ENCODE data around the gene ENAH. TPM values are rescaled to one million over a fixed set of nuclear protein-coding genes. Genes with fewer than 3 reads are reported as not detected.

Gene ENAH
- polyA plus RNA-seq, 1 of the 3 experiments (the other 2 are of a cell fraction) = 48.9 TPM

GRCh38 chr1:225670806-225671733 lies 18.1 kb upstream of the ENAH start:
- Histone ChIP-seq H3K4me1 (ENCODE audit: control insufficient read depth in 1 of 2, insufficient read depth in 2 of 2, low read depth in 1 of 2, low read length in 1 of 2) (peaks cover 0 to 2% of the 10 kb centered on the region in 2 experiments; a peak in 1 of 4 replicates), H3K4me2 (no peak overlapping the region), H3K9me3 (no peaks in the 10 kb centered on the region), H3K27ac (ENCODE audit: low read depth in 2 of 2, low read length in 1 of 2) (no peak overlapping the region), H4K20me1 (ENCODE audit: insufficient read depth) (no peaks in the 10 kb centered on the region), H3K9ac (no peak overlapping the region), H2AFZ (ENCODE audit: low read depth) (no peak overlapping the region), H3K27me3 (ENCODE audit: insufficient read depth) (no peaks in the 10 kb centered on the region), H3K36me3 (replicated peaks in 1 of 2; ENCODE audit: control insufficient read depth in 1 of 2, insufficient read depth in 2 of 2, low read length in 1 of 2) (no peaks in the 10 kb centered on the region), H3K9me2 (no peaks in the 10 kb centered on the region), H3K79me2 (ENCODE audit: insufficient read depth) (no peaks in the 10 kb centered on the region), H3F3A (replicated peaks; ENCODE audit: insufficient read depth) (no peaks in the 10 kb centered on the region), H3K4me3 (ENCODE audit: low read depth in 2 of 2, low read length in 1 of 2) (no peak overlapping the region)
- WGBS (ENCODE audit: low lambda C conversion rate) = 88% methylated on average over 4 of the region's 4 CpGs
- DNase-seq = no peak
- POLR2A ChIA-PET = no interaction called here
- CTCF ChIA-PET = interaction anchor here (1.1 to 1.6 kb wide), 2 partner anchors 18 to 106 kb away, joined by 3 to 4 read pairs; partner anchors contain the start of genes ENAH and SRP9
- no peak for TF ChIP-seq TEAD4 (IDR thresholded peaks at IDR 0.05; ENCODE audit: borderline replicate concordance, insufficient read depth)
- TF ChIP-seq IRF3 (IDR thresholded peaks at IDR 0.05; ENCODE audit: low read depth, low read length) = no peak
- no peak for TF ChIP-seq YY1 (IDR thresholded peaks at IDR 0.05; ENCODE audit: low read depth)
- no peak for TF ChIP-seq RAD21 (IDR thresholded peaks at IDR 0.05; ENCODE audit: low read length)
- no peak for TF ChIP-seq EZH2phosphoT487 (IDR thresholded peaks at IDR 0.05; ENCODE audit: borderline replicate concordance, low read depth)
- TF ChIP-seq NFIC (IDR thresholded peaks at IDR 0.05; ENCODE audit: borderline replicate concordance) = no peak
- TF ChIP-seq ELF1 (IDR thresholded peaks at IDR 0.05) = no peak
- no peak for TF ChIP-seq FOXJ3 (CRISPR knock-in tag; IDR thresholded peaks at IDR 0.05)
- no peak for TF ChIP-seq NRF1 (IDR thresholded peaks at IDR 0.05; ENCODE audit: low read depth, low read length)
- no peak for TF ChIP-seq MEF2A (IDR thresholded peaks at IDR 0.05; ENCODE audit: borderline replicate concordance, low read depth)

GRCh38 chr1:225670356-225670755 lies 17.4 kb upstream of the ENAH start:
- TF ChIP-seq JUND (IDR thresholded peaks at IDR 0.05) = no peak
- TF ChIP-seq RXRA (IDR thresholded peaks at IDR 0.05; ENCODE audit: borderline replicate concordance, low read depth) = no peak
- no peak for TF ChIP-seq POLR2AphosphoS5 (IDR thresholded peaks at IDR 0.05; ENCODE audit: low read depth, low read length)
- TF ChIP-seq MAX (IDR thresholded peaks at IDR 0.05; ENCODE audit: low read depth) = no peak
- TF ChIP-seq USF2 (IDR thresholded peaks at IDR 0.05; ENCODE audit: borderline replicate concordance, low read depth, low read length) = no peak
- no peak for TF ChIP-seq EZH2phosphoT487 (IDR thresholded peaks at IDR 0.05; ENCODE audit: borderline replicate concordance, low read depth)
- TF ChIP-seq RFX5 (IDR thresholded peaks at IDR 0.05; ENCODE audit: low read length) = no peak
- TF ChIP-seq TCF12 (IDR thresholded peaks at IDR 0.05) = no peak
- TF ChIP-seq GABPA (IDR thresholded peaks at IDR 0.05; ENCODE audit: low read depth) = no peak
- TF ChIP-seq RAD21 (IDR thresholded peaks at IDR 0.05; ENCODE audit: low read length) = no peak
- TF ChIP-seq FOXM1 (IDR thresholded peaks at IDR 0.05; ENCODE audit: low read depth) = no peak
- TF ChIP-seq SMC3 (IDR thresholded peaks at IDR 0.05; ENCODE audit: low read depth, low read length) = no peak
- no peak for TF ChIP-seq RCOR1 (IDR thresholded peaks at IDR 0.05; ENCODE audit: low read length)
- no peak for TF ChIP-seq EP300 (IDR thresholded peaks at IDR 0.05; ENCODE audit: borderline replicate concordance in 1 of 2, low read depth in 1 of 2, low read length in 1 of 2)
- no peak for TF ChIP-seq TEAD4 (IDR thresholded peaks at IDR 0.05; ENCODE audit: borderline replicate concordance, insufficient read depth)
- TF ChIP-seq ELF1 (IDR thresholded peaks at IDR 0.05) = no peak
- no peak for TF ChIP-seq MEF2A (IDR thresholded peaks at IDR 0.05; ENCODE audit: borderline replicate concordance, low read depth)
- TF ChIP-seq USF1 (IDR thresholded peaks at IDR 0.05; ENCODE audit: borderline replicate concordance, low read depth) = no peak
- Histone ChIP-seq H3K36me3 (replicated peaks in 1 of 2; ENCODE audit: control insufficient read depth in 1 of 2, insufficient read depth in 2 of 2, low read length in 1 of 2) (no peaks in the 10 kb centered on the region), H2AFZ (ENCODE audit: low read depth) (no peak overlapping the region), H3K9ac (no peak overlapping the region), H3F3A (replicated peaks; ENCODE audit: insufficient read depth) (no peaks in the 10 kb centered on the region), H3K9me2 (no peaks in the 10 kb centered on the region), H3K4me1 (ENCODE audit: control insufficient read depth in 1 of 2, insufficient read depth in 2 of 2, low read depth in 1 of 2, low read length in 1 of 2) (peaks cover 0 to 2% of the 10 kb centered on the region in 2 experiments; a peak in 1 of 4 replicates), H3K4me2 (no peak overlapping the region), H3K4me3 (ENCODE audit: low read depth in 2 of 2, low read length in 1 of 2) (no peak overlapping the region), H3K27ac (ENCODE audit: low read depth in 2 of 2, low read length in 1 of 2) (no peak overlapping the region), H3K9me3 (no peaks in the 10 kb centered on the region), H3K79me2 (ENCODE audit: insufficient read depth) (no peaks in the 10 kb centered on the region), H4K20me1 (ENCODE audit: insufficient read depth) (no peaks in the 10 kb centered on the region), H3K27me3 (ENCODE audit: insufficient read depth) (no peaks in the 10 kb centered on the region)
- no peak for DNase-seq
- POLR2A ChIA-PET = no interaction called here
- WGBS (ENCODE audit: low lambda C conversion rate) = 95% methylated on average over 7 of the region's 7 CpGs
- CTCF ChIA-PET = no interaction called here
